ENCODE results near the gene TYSND1. TPM values are rescaled to one million over a fixed set of nuclear protein-coding genes. Genes with fewer than 3 reads are reported as not detected.
A peak's percentile ranks its signal among the peaks of the same experiment; 100 is the strongest.
"Not testable (repeated sequence)": the region's sequence is repeated elsewhere in the genome, so short reads cannot be mapped to it uniquely, and the experiment has no call there.

Gene TYSND1
- total RNA-seq, 1 donor from 2014 or later = 6.7 TPM

- TF ChIP-seq CTCF (IDR thresholded peaks at IDR 0.05; ENCODE audit: unreplicated experiment) = no peak
- Mint-ChIP-seq H3K36me3 (ENCODE audit: low read depth, unreplicated experiment) (peaks cover 26% of the 10 kb centered on the region), H3K27ac (ENCODE audit: unreplicated experiment) (no peak overlapping the region), H3K4me3 (ENCODE audit: unreplicated experiment) (no peak overlapping the region), H3K27me3 (ENCODE audit: unreplicated experiment) (peaks cover 1% of the 10 kb centered on the region), H3K9me3 (ENCODE audit: unreplicated experiment) (no peaks in the 10 kb centered on the region), H3K4me1 (ENCODE audit: unreplicated experiment) (peaks cover 16% of the 10 kb centered on the region)
- no peak for DNase-seq (ENCODE audit: low spot score)
Measured at GRCh38 chr10:70160798-70161197, 14.3 kb upstream of the TYSND1 start.

DNA sequence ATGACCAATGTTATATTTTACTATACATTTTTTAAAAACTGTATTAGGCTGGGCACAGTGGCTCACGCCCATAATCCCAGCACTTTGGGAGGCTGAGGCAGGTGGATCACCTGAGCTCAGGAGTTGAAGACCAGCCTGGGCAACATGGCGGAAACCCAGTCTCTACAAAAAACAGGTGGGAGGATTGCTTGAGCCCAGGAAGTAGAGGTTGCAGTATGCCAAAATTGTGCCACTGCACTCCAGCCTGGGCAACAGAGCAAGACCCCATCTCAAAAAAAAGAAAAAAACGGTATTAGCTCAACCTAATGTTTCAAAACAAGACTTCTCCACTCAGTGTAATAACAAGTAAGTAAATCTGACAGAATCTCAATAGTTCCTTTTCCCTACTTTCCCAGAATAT, 12.9 kb upstream of the TYSND1 start:
- peaks cover 23% of the 10 kb centered on the region for H3K4me1 Mint-ChIP-seq (ENCODE audit: unreplicated experiment)
- DNase-seq (ENCODE audit: low spot score); H3K9me3 Mint-ChIP-seq (ENCODE audit: unreplicated experiment); H3K4me3 Mint-ChIP-seq (ENCODE audit: unreplicated experiment); H3K27me3 Mint-ChIP-seq (ENCODE audit: unreplicated experiment): not testable (repeated sequence)
- H3K27ac Mint-ChIP-seq (ENCODE audit: unreplicated experiment) = peak overlapping the region; percentile 27
- H3K36me3 Mint-ChIP-seq (ENCODE audit: low read depth, unreplicated experiment) = peaks cover 25% of the 10 kb centered on the region

GRCh38 chr10:70158113-70158512, 11.6 kb upstream of the TYSND1 start:
- Mint-ChIP-seq H3K27ac (ENCODE audit: unreplicated experiment) (no peak overlapping the region), H3K27me3 (ENCODE audit: unreplicated experiment) (peaks cover 1% of the 10 kb centered on the region), H3K4me1 (ENCODE audit: unreplicated experiment) (peaks cover 20% of the 10 kb centered on the region), H3K9me3 (ENCODE audit: unreplicated experiment) (no peaks in the 10 kb centered on the region), H3K36me3 (ENCODE audit: low read depth, unreplicated experiment) (peaks cover 25% of the 10 kb centered on the region), H3K4me3 (ENCODE audit: unreplicated experiment) (no peak overlapping the region)
- no peak for TF ChIP-seq CTCF (IDR thresholded peaks at IDR 0.05; ENCODE audit: unreplicated experiment)
- no peak for DNase-seq (ENCODE audit: low spot score)

DNA sequence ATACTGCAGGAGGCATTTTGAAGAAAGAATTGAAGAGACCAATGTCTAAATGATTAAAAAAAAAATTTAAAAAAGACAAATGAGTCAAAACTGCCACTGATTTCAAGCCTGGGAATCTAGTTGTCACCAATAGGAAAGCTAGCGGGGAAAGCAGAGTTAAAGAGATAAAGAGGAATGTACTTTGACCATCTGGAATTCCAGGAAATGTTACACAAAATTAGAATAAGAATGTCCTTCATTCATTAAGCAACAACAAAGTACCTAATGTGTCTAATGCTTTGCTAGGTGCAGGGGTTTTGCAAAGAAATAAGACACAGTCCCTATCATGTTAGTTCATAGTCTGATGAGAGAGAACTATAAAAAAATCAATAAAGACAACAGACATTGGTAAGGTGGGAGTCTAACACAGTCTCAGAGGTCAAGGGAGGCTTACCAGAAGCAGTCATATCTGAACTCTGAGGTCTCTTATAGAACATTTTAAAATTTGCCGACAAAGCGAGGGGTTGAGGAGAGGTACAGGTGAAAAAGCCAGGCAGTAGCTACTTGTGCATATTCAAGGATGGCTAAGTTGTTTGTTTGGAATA, 8.8 kb upstream of the TYSND1 start:
- H3K36me3 Mint-ChIP-seq (ENCODE audit: low read depth, unreplicated experiment) = peaks cover 15% of the 10 kb centered on the region
- no peak for DNase-seq (ENCODE audit: low spot score)
- TF ChIP-seq CTCF (IDR thresholded peaks at IDR 0.05; ENCODE audit: unreplicated experiment) = no peak
- H3K4me1 Mint-ChIP-seq (ENCODE audit: unreplicated experiment) = peaks cover 17% of the 10 kb centered on the region
- H3K27me3 Mint-ChIP-seq (ENCODE audit: unreplicated experiment) = peaks cover 3% of the 10 kb centered on the region
- peak overlapping the region; percentile 1 for H3K27ac Mint-ChIP-seq (ENCODE audit: unreplicated experiment)
- no peak overlapping the region for H3K4me3 Mint-ChIP-seq (ENCODE audit: unreplicated experiment)
- no peaks in the 10 kb centered on the region for H3K9me3 Mint-ChIP-seq (ENCODE audit: unreplicated experiment)

GRCh38 chr10:70148516-70148915, 2.0 kb upstream of the TYSND1 start:
- H3K9me3 Mint-ChIP-seq (ENCODE audit: unreplicated experiment) = no peaks in the 10 kb centered on the region
- H3K4me1 Mint-ChIP-seq (ENCODE audit: unreplicated experiment) = peaks cover 9% of the 10 kb centered on the region
- no peak for DNase-seq (ENCODE audit: low spot score)
- H3K27ac Mint-ChIP-seq (ENCODE audit: unreplicated experiment) = no peak overlapping the region
- peaks cover 6% of the 10 kb centered on the region for H3K27me3 Mint-ChIP-seq (ENCODE audit: unreplicated experiment)
- H3K4me3 Mint-ChIP-seq (ENCODE audit: unreplicated experiment) = no peak overlapping the region
- TF ChIP-seq CTCF (IDR thresholded peaks at IDR 0.05; ENCODE audit: unreplicated experiment) = no peak
- H3K36me3 Mint-ChIP-seq (ENCODE audit: low read depth, unreplicated experiment) = peaks cover 9% of the 10 kb centered on the region
